ENCODE results near the gene KRABD2.

Gene KRABD2

DNA sequence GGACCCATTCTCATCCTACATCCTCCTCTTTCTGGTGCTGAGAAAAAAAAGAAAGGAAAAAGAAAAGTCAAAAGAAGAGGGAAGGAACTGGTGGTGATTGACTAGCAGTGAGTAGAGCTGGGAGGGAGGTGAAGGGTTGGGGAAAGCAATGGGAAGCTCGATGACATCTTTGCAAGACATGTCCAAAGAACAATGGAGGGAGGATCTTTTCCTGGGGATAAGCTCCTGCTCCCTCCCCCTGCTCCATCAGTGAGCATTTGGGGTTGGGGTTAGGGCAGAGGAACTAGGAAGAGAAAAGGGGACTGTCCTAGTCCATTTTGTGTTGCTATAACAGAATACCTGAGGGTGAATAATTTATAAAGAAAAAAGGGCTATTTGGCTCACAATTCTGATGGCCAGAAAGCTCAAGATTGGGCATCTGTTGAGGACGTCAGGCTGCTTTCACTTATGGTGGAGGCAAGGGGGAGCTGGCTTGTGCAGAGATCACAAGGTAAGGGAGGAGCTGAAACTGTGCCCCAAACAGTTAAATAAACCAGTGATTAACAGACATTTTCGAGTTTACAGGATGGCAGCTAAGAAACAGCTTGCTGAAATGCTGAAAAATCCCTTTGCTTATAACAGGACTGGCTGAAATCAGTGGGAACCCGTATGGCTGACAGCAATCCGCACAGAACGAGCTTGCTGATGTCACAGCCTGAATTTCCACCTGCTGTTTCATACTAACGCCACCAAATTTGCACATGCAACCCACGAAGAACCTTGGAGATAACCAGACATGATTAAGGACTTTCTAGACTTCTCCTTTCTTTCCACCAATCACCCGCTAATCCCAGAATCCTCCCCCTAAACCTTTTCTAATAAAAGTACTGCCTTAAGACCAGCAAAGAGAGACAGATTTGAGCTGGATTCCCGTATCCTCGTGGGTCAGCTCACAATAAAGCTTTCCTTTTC is 38.4 kb downstream of the KRABD2 start:
- Mint-ChIP-seq H3K4me1 (ENCODE audit: low read depth, unreplicated experiment) (peaks cover 4% of the 10 kb centered on the region), H3K36me3 (ENCODE audit: unreplicated experiment) (no peaks in the 10 kb centered on the region), H3K4me3 (ENCODE audit: unreplicated experiment) (no peak overlapping the region), H3K27me3 (ENCODE audit: unreplicated experiment) (peaks cover 4% of the 10 kb centered on the region), H3K9me3 (ENCODE audit: unreplicated experiment) (no peaks in the 10 kb centered on the region), H3K27ac (ENCODE audit: unreplicated experiment) (no peak overlapping the region)
- DNase-seq: no peak
- TF ChIP-seq, protein P1, sequence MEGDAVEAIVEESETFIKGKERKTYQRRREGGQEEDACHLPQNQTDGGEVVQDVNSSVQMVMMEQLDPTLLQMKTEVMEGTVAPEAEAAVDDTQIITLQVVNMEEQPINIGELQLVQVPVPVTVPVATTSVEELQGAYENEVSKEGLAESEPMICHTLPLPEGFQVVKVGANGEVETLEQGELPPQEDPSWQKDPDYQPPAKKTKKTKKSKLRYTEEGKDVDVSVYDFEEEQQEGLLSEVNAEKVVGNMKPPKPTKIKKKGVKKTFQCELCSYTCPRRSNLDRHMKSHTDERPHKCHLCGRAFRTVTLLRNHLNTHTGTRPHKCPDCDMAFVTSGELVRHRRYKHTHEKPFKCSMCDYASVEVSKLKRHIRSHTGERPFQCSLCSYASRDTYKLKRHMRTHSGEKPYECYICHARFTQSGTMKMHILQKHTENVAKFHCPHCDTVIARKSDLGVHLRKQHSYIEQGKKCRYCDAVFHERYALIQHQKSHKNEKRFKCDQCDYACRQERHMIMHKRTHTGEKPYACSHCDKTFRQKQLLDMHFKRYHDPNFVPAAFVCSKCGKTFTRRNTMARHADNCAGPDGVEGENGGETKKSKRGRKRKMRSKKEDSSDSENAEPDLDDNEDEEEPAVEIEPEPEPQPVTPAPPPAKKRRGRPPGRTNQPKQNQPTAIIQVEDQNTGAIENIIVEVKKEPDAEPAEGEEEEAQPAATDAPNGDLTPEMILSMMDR (IDR thresholded peaks at IDR 0.05; ENCODE audit: partially characterized antibody, unreplicated experiment): no peak

DNA sequence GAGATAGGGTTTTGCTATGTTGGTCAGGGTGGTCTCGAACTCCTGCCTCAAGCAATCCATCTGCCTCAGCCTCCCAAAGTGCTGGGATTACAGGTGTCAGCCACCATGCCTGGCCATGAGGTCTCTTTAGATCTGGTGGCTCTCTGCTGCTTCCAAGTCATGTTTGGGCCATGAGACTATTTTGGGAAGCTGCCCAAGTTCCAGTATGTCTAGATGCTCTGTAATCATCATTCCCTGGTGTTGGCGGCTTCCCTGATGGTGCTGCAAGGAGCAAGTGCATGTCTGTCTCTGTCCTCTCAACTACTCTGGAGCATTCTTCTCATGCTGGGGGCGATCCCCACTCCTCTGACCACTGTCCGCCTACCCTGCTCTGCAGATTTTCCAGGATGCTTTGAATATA is 43.2 kb downstream of the KRABD2 start:
- Mint-ChIP-seq H3K4me1 (ENCODE audit: low read depth, unreplicated experiment) (peaks cover 3% of the 10 kb centered on the region), H3K4me3 (ENCODE audit: unreplicated experiment) (no peak overlapping the region), H3K36me3 (ENCODE audit: unreplicated experiment) (no peaks in the 10 kb centered on the region), H3K9me3 (ENCODE audit: unreplicated experiment) (no peaks in the 10 kb centered on the region), H3K27me3 (ENCODE audit: unreplicated experiment) (peaks cover 4% of the 10 kb centered on the region), H3K27ac (ENCODE audit: unreplicated experiment) (no peak overlapping the region)
- TF ChIP-seq, protein P1 (IDR thresholded peaks at IDR 0.05; ENCODE audit: partially characterized antibody, unreplicated experiment): no peak
- no peak for DNase-seq

DNA sequence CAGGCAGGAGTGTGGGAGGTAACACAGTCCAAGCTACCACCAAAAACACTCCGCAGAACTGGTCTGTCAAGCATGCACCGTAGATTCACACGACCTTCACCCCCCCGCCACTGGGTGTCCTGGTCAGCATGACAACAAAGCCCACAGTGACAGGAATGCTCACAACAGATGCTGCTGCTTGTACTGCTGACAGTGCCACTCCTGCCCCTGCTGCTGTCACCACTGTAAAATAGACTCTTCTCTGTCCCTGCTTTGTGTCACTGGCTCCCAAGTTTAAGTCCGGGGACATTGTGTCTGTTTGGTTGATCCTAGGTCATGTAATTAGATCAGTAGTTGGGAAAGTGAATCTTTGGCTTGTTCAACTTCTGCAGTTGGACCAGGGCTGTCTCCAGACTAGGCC is 43.8 kb downstream of the KRABD2 start:
- Mint-ChIP-seq H3K36me3 (ENCODE audit: unreplicated experiment) (no peaks in the 10 kb centered on the region), H3K9me3 (ENCODE audit: unreplicated experiment) (no peaks in the 10 kb centered on the region), H3K4me3 (ENCODE audit: unreplicated experiment) (no peak overlapping the region), H3K4me1 (ENCODE audit: low read depth, unreplicated experiment) (peaks cover 3% of the 10 kb centered on the region), H3K27ac (ENCODE audit: unreplicated experiment) (peak overlapping the region; percentile 56), H3K27me3 (ENCODE audit: unreplicated experiment) (peaks cover 1% of the 10 kb centered on the region)
- TF ChIP-seq, protein P1 (IDR thresholded peaks at IDR 0.05; ENCODE audit: partially characterized antibody, unreplicated experiment): no peak
- DNase-seq: peak; percentile 43

- H3K4me3 Mint-ChIP-seq (ENCODE audit: unreplicated experiment): no peak overlapping the region
- H3K9me3 Mint-ChIP-seq (ENCODE audit: unreplicated experiment): no peaks in the 10 kb centered on the region
Measured at GRCh38 chr17:8332128-8332527, 44.4 kb downstream of the KRABD2 start.

More at GRCh38 chr17:8332128-8332527, 44.4 kb downstream of the KRABD2 start:
- DNase-seq: no peak
- Mint-ChIP-seq H3K36me3 (ENCODE audit: unreplicated experiment) (no peaks in the 10 kb centered on the region), H3K4me1 (ENCODE audit: low read depth, unreplicated experiment) (peaks cover 3% of the 10 kb centered on the region), H3K27me3 (ENCODE audit: unreplicated experiment) (no peaks in the 10 kb centered on the region), H3K27ac (ENCODE audit: unreplicated experiment) (no peak overlapping the region)
- TF ChIP-seq, protein P1 (IDR thresholded peaks at IDR 0.05; ENCODE audit: partially characterized antibody, unreplicated experiment): no peak
